Thyroid gland (tissue), 4 donors: Measurements from ENCODE around the gene FBXW4. TPM values are rescaled to one million over a fixed set of nuclear protein-coding genes. Genes with fewer than 3 reads are reported as not detected.

Experiments
- DNase-seq, 2 donors: peaks; one replicate each; pipeline ENCODE4 v3.0.0-alpha.2; 2019
- H3K27ac ChIP-seq, 3 donors: fragments of 200-600 bp; sonication (generic); 1 replicate in 2 of 3; 2 replicates in 1 of 3; pipeline ENCODE4 v1.5.1; 2016 to 2019; ENCODE audit warnings: mild to moderate bottlenecking in 1 of 3, moderate library complexity in 1 of 3
- H3K27me3 ChIP-seq: fragments of 200-600 bp; sonication (generic); one replicate; pipeline ENCODE4 v1.5.1; 2019
- H3K36me3 ChIP-seq, 2 donors: fragments of 200-600 bp; sonication (generic); one replicate each; pipeline ENCODE4 v1.5.1; 2016 to 2019
- H3K4me1 ChIP-seq, 2 donors: fragments of 200-600 bp; sonication (generic); one replicate each; pipeline ENCODE4 v1.5.1; 2017 to 2019
- H3K4me3 ChIP-seq, 3 donors: fragments of 200-600 bp; sonication (generic); replicated peaks in 1 of 3; 1 replicate in 2 of 3; 2 replicates in 1 of 3; pipeline ENCODE4 v1.5.1; 2016; ENCODE audit warnings: mild to moderate bottlenecking in 1 of 3
- H3K9me3 ChIP-seq: fragments of 200-600 bp; sonication (generic); one replicate; pipeline ENCODE4 v1.5.1; 2017
- CTCF ChIP-seq, 6 experiments: fragments of 200-600 bp in 3 of 6; fragments of 450-650 bp in 3 of 6; sonication (generic) in 3 of 6; IDR thresholded peaks; one replicate each; pipeline ENCODE4 v1.5.1; 2016 to 2019; ENCODE audit warnings: antibody characterized with exemption in 6 of 6, mild to moderate bottlenecking in 2 of 6, inconsistent platforms in 1 of 6, moderate library complexity in 1 of 6
- POLR2A ChIP-seq, 2 donors: fragments of 450-650 bp; IDR thresholded peaks; one replicate each; pipeline ENCODE4 v1.6.1; 2017; ENCODE audit warnings: antibody characterized with exemption in 2 of 2, mild to moderate bottlenecking in 2 of 2, moderate library complexity in 1 of 2
- WGBS, 2 donors: methylation state at CpG; one replicate each; pipeline ENCODE4 v1.1.5; 2017; 5-methylcytosine and 5-hydroxymethylcytosine counted together
- intact Hi-C: fragments of 100-400 bp; cut with DNase I; formaldehyde crosslinking; loops from one replicate; pipeline ENCODE4 v1.15.1; 2023
- total RNA-seq, 4 donors: library from RNA; depleted of rRNA; stranded (reverse); fragments of >200 nt; gene quantifications; one replicate each; pipeline ENCODE4 v1.2.3, GENCODE V29; 2016

The FBXW4 gene
- total RNA-seq, 4 donors from 2014 or later: 59.5 to 94.2 (median 72.2) TPM

GRCh38 chr10:101651336-101651735 is 43.6 kb downstream of the FBXW4 start:
- TF ChIP-seq POLR2A (IDR thresholded peaks at IDR 0.05) (no peak), CTCF (IDR thresholded peaks at IDR 0.05) (no peak)
- no peak for DNase-seq
- H3K9me3 ChIP-seq: no peaks in the 10 kb centered on the region
- WGBS, 2 donors: 76 to 78% methylated on average over 5 of the region's 5 CpGs
- H3K27ac ChIP-seq: no peak overlapping the region
- no peak overlapping the region for H3K4me3 ChIP-seq
- intact Hi-C loops: no loop called here
- no peaks in the 10 kb centered on the region for H3K27me3 ChIP-seq
- peaks cover 3 to 12% of the 10 kb centered on the region in 2 donors for H3K36me3 ChIP-seq
- H3K4me1 ChIP-seq: no peaks in the 10 kb centered on the region

- Histone ChIP-seq H3K9me3 (no peaks in the 10 kb centered on the region), H3K27ac (no peak overlapping the region), H3K4me1 (no peaks in the 10 kb centered on the region), H3K36me3 (peaks cover 3 to 9% of the 10 kb centered on the region in 2 donors), H3K27me3 (no peaks in the 10 kb centered on the region), H3K4me3 (no peak overlapping the region)
- 92 to 93% methylated on average over 15 of the region's 15 CpGs for WGBS, 2 donors
- intact Hi-C loops: no loop called here
- TF ChIP-seq CTCF (IDR thresholded peaks at IDR 0.05): no peak
- TF ChIP-seq POLR2A (IDR thresholded peaks at IDR 0.05): no peak
- no peak for DNase-seq
These were observed 44.1 kb downstream of the FBXW4 start for GRCh38 chr10:101650863-101651262.

GRCh38 chr10:101649525-101650085 is 45.4 kb downstream of the FBXW4 start:
- WGBS, 2 donors: 93 to 94% methylated on average over 4 to 5 of the region's 5 CpGs
- DNase-seq: no peak
- Histone ChIP-seq H3K4me3 (no peak overlapping the region), H3K27ac (no peak overlapping the region), H3K9me3 (no peaks in the 10 kb centered on the region), H3K36me3 (peaks cover 3 to 5% of the 10 kb centered on the region in 2 donors), H3K4me1 (no peaks in the 10 kb centered on the region), H3K27me3 (no peaks in the 10 kb centered on the region)
- intact Hi-C loops: no loop called here
- TF ChIP-seq POLR2A (IDR thresholded peaks at IDR 0.05): no peak
- TF ChIP-seq CTCF (IDR thresholded peaks at IDR 0.05): no peak

GRCh38 chr10:101647255-101647654 is 47.7 kb downstream of the FBXW4 start:
- Histone ChIP-seq H3K4me1 (no peaks in the 10 kb centered on the region), H3K27ac (no peak overlapping the region), H3K9me3 (no peaks in the 10 kb centered on the region), H3K36me3 (peaks cover 3 to 5% of the 10 kb centered on the region in 2 donors), H3K27me3 (no peaks in the 10 kb centered on the region), H3K4me3 (no peak overlapping the region)
- 84 to 86% methylated on average over 2 of the region's 2 CpGs for WGBS, 2 donors
- no peak for TF ChIP-seq POLR2A (IDR thresholded peaks at IDR 0.05)
- no peak for TF ChIP-seq CTCF (IDR thresholded peaks at IDR 0.05)
- intact Hi-C loops: no loop called here
- DNase-seq: no peak

GRCh38 chr10:101646364-101646763 is 48.6 kb downstream of the FBXW4 start:
- Histone ChIP-seq H3K36me3 (peaks cover 3 to 5% of the 10 kb centered on the region in 2 donors), H3K9me3 (no peaks in the 10 kb centered on the region), H3K27ac (no peak overlapping the region), H3K27me3 (no peaks in the 10 kb centered on the region), H3K4me3 (no peak overlapping the region), H3K4me1 (no peaks in the 10 kb centered on the region)
- no peak for TF ChIP-seq CTCF (IDR thresholded peaks at IDR 0.05)
- no peak for TF ChIP-seq POLR2A (IDR thresholded peaks at IDR 0.05)
- DNase-seq: no peak
- intact Hi-C loops: no loop called here
- WGBS, 2 donors: 75 to 86% methylated on average over 6 of the region's 6 CpGs
